ENCODE results near the gene SUSD2. TPM values are rescaled to one million over a fixed set of nuclear protein-coding genes. Genes with fewer than 3 reads are reported as not detected.
"Not testable (repeated sequence)": the region's sequence is repeated elsewhere in the genome, so short reads cannot be mapped to it uniquely, and the experiment has no call there.

The SUSD2 gene
- total RNA-seq, 2 donors from 2014 or later = 0.66 to 1.5 TPM

DNA sequence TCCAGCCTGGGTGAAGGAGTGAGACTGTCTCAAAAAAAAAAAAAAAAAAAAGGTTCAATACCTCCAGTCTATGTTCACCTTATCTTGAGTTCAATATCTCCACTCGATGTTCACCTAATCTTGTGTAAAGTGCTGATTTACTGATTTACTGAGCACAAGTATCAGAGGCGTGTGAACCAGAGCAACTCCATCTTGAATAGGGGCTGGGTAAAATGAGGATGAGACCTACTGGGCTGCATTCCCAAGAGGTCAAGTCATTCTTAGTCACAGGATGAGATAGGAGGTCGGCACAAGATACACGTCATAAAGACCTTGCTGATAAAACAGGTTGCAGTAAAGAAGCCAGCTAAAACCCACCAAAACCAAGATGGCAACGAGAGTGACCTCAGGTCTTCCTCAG, 22.6 kb downstream of the SUSD2 start:
- H3K4me3 Mint-ChIP-seq; H3K27ac Mint-ChIP-seq; ATAC-seq (replicated peaks); H3K36me3 Mint-ChIP-seq (ENCODE audit: low read depth); H3K27me3 Mint-ChIP-seq; H3K9me3 Mint-ChIP-seq: not testable (repeated sequence)
- H3K4me1 Mint-ChIP-seq = peaks cover 11% of the 10 kb centered on the region

DNA sequence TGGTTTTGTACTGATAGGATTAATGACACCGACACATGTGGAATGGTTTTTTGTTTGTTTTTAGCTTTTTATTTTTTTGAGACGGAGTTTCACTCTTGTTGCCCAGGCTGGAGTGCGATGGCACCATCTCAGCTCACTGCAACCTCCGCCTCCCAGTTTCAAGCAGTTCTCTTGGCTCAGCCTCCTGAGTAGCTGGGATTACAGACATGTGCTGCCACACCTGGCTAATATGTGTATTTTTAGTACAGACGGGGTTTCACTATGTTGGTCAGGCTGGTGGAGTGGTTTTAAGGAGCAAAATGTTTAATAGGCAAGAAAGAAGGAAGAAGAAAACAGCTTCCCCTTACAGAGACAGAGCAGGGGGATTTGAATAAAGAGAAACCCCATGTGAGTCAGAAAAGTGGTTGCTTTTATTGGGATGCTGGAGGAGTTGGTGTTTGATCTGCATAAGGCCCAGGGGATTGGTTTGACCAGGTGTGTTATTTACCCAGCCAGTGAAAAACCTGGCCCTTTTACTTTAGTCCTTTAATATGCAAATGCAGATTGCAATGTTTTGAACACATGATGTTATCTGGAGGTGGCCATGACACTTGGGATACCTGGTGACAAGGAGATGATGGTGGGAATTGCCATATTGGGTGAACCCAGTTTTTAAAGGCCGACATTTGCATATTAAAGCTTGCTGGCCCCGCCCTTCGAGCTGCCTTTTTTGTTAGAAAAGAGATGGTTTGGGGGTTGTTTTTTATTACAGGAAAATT, 24.3 kb downstream of the SUSD2 start:
- H3K27ac Mint-ChIP-seq = no peak overlapping the region
- no peak overlapping the region for H3K4me3 Mint-ChIP-seq
- no peak for ATAC-seq (replicated peaks)
- no peaks in the 10 kb centered on the region for H3K9me3 Mint-ChIP-seq
- no peaks in the 10 kb centered on the region for H3K27me3 Mint-ChIP-seq
- peaks cover 11% of the 10 kb centered on the region for H3K4me1 Mint-ChIP-seq
- H3K36me3 Mint-ChIP-seq (ENCODE audit: low read depth) = no peaks in the 10 kb centered on the region

DNA sequence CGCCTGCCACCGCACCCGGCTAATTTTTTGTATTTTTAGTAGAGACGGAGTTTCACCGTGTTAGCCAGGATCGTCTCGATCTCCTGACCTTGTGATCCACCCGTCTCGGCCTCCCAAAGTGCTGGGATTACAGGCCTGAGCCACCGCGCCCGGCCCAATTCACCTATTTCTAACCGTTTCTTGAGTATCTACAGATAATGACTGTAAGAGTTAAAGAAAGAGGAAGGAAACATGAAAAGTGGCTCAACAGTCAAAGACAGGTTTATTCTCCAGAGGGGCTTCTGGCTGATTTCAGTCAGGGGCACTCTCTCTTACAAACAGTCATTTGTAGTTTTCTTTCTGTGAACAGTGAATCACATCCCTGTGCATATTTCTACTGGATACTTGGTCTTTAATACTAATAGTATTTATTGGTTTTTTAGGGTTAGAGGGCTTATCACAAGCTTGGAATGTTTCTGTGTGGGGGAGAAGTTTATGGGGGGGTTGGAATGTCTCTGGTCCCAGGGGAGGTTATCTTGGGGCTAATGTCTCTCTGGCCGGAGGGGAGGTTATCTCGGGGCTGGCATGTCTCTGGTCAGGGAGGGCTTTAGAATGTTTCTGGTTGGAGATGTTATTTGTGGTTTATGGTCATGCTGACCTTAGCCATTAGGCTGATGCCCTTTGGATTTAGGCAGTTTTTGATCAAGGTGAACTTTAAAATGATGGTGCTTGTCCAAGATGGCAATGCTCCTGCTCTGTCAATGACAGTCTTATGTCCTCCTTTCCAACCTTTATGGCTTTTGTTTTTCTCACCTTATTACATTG, 25.4 kb downstream of the SUSD2 start:
- Mint-ChIP-seq H3K27ac (peak overlapping the region; percentile 72), H3K4me1 (peaks cover 11% of the 10 kb centered on the region)
- H3K4me3 Mint-ChIP-seq; H3K27me3 Mint-ChIP-seq; H3K36me3 Mint-ChIP-seq (ENCODE audit: low read depth); ATAC-seq (replicated peaks); H3K9me3 Mint-ChIP-seq: not testable (repeated sequence)

DNA sequence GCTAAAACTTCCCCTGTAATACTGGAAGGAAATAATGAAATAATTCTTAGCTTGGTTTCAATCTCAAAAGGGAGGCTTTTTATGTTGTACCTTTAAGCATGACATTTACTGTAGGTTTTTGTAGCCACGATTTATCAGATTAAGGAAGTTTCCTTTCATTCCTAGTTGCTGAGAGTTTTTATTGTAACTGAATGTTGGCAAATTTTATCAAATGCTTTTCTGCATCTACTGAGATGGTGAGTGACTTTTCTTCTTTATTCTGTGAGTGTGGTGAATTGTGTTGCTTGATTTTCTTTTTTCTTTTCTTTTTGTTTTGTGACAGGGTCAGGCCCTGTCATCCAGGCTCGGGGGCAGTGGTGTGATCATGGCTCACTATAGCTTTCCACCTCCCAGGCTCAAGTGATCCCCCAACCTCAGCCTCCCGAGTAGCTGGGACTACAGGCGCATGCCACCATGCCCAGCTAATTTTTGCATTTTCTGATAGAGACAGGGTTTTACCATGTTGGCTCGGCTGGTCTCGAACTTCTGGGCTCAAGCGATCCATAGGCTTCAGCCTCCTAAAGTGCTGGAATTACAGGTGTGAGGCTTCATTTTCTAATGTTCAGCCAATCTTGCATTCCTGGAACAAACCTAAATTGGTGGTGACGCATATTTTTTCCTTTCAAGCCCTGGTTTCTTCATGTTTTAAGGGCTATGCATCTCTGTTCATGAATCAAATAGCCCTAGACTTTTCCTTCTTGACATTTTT, 26.2 kb downstream of the SUSD2 start:
- H3K36me3 Mint-ChIP-seq (ENCODE audit: low read depth) = no peaks in the 10 kb centered on the region
- peaks cover 11% of the 10 kb centered on the region for H3K4me1 Mint-ChIP-seq
- no peaks in the 10 kb centered on the region for H3K27me3 Mint-ChIP-seq
- H3K4me3 Mint-ChIP-seq = no peak overlapping the region
- no peaks in the 10 kb centered on the region for H3K9me3 Mint-ChIP-seq
- H3K27ac Mint-ChIP-seq = peak overlapping the region; percentile 72
- ATAC-seq (replicated peaks) = no peak

DNA sequence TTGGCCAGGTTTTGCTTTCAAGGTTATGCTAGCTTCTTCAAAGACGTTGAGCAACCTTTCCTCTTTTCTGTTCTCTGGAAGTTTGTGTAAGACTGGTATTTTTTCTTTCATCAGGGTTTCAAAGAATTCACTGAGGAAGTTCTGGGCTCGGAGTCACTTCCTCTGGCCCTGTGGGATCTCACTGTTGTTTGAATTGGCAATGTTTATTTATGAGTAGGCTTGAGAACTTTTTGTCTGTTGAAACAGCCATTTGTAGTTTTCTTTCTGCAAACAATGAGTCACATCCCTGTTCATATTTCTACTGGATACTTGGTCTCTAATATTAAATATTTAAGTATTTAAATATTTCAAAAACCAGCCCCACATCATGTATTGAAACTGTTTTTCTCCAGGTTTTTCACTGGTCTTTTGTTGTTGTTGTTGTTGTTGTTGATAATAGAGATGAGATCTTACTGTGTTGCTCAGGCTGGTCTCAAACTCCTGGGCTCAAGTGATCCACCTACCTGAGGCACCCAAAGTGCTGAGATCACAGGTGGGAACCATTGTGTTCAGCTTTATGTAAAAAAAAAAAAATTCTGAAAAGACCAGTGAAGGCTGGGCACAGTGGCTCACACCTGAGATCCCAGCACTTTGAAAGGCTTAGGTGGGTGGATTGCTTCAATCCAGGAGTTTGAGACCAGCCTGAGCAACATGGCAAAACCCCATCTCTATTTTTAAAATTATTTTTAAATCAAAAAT, 26.9 kb downstream of the SUSD2 start:
- Mint-ChIP-seq H3K36me3 (ENCODE audit: low read depth) (no peaks in the 10 kb centered on the region), H3K4me3 (no peak overlapping the region), H3K9me3 (no peaks in the 10 kb centered on the region), H3K27ac (peak overlapping the region; percentile 72), H3K4me1 (peaks cover 11% of the 10 kb centered on the region), H3K27me3 (no peaks in the 10 kb centered on the region)
- ATAC-seq (replicated peaks) = no peak

DNA sequence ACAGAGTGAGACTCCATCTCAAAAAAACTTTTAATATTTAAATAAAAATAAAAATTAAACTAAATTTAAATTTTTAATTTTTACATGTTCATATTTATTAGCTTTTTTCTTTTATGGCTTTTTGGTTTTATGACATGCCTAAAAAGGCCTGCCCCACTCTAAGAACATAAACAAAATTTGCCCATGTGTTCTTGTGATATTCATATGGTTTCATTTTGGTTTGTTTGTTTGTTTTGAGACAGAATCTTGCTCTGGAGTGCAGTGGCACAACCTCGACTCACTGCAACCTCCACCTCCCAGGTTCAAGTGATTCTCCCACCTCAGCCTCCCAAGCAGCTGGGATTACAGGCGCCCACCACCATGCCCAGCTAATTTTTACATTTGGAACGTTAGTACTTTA, 27.7 kb downstream of the SUSD2 start:
- H3K36me3 Mint-ChIP-seq (ENCODE audit: low read depth) = no peaks in the 10 kb centered on the region
- H3K4me3 Mint-ChIP-seq = no peak overlapping the region
- no peaks in the 10 kb centered on the region for H3K9me3 Mint-ChIP-seq
- no peak for ATAC-seq (replicated peaks)
- no peaks in the 10 kb centered on the region for H3K27me3 Mint-ChIP-seq
- no peak overlapping the region for H3K27ac Mint-ChIP-seq
- H3K4me1 Mint-ChIP-seq = peaks cover 11% of the 10 kb centered on the region

DNA sequence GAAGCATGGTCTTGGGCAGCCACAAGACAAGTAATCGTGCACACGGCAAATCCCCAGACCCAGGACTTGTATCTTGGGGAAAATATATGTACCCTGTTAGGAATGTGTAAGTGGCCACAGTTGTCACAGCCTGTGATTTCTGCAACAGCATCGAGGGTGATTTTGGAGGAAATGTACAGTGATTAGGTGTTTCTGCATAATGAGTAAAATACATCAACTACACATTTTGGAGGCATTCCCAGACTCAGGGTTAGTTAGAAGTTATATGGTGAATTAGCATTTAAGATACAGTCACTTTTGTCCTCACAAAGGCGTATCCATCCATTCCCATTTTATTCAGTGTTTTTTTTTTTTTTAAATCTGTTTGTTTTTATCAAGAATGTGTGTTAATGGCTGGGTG, 28.4 kb downstream of the SUSD2 start:
- Mint-ChIP-seq H3K27me3 (peaks cover 4% of the 10 kb centered on the region), H3K36me3 (ENCODE audit: low read depth) (no peaks in the 10 kb centered on the region), H3K4me3 (no peak overlapping the region), H3K9me3 (no peaks in the 10 kb centered on the region), H3K27ac (no peak overlapping the region), H3K4me1 (peaks cover 11% of the 10 kb centered on the region)
- ATAC-seq (replicated peaks) = no peak

DNA sequence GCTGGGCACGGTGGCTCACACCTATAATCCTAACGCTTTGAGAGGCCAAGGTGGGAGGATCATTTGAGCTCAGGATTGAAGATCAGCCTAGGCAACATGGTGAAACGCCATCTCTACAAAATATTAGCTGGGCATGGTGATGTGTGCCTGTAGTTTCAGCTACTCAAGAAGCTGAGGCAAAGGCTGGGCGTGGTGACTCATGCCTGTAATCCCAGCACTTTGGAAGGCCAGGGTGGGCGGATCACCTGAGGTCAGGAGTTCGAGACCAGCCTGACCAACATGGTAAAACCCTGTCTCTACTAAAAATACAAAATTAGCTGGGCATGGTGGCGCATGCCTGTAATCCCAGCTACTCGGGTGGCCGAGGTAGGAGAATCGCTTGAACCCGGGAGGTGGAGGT, 29.1 kb downstream of the SUSD2 start:
- H3K4me3 Mint-ChIP-seq; H3K9me3 Mint-ChIP-seq; H3K36me3 Mint-ChIP-seq (ENCODE audit: low read depth); ATAC-seq (replicated peaks); H3K27me3 Mint-ChIP-seq; H3K27ac Mint-ChIP-seq: not testable (repeated sequence)
- H3K4me1 Mint-ChIP-seq = peaks cover 11% of the 10 kb centered on the region

DNA sequence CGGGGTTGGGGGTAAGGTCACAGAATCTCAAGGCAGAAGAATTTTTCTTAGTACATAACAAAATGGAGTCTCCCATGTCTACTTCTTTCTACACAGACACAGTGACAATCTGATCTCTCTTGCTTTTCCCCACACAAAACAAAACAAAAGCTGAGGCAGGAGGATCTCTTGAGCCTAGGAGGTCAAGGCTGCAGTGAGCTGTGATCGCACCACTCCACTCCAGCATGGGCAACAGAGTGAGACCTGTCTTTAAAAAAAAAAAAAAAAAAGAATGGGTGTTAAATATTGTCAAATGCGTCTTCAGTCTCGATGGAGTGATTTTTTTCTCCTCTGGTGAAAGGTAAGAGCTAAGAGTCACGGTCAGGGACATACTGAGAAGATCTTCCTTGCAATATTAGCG, 30.4 kb downstream of the SUSD2 start:
- not testable (repeated sequence) for ATAC-seq (replicated peaks); H3K36me3 Mint-ChIP-seq (ENCODE audit: low read depth); H3K27ac Mint-ChIP-seq; H3K27me3 Mint-ChIP-seq; H3K4me3 Mint-ChIP-seq; H3K9me3 Mint-ChIP-seq
- peaks cover 11% of the 10 kb centered on the region for H3K4me1 Mint-ChIP-seq

DNA sequence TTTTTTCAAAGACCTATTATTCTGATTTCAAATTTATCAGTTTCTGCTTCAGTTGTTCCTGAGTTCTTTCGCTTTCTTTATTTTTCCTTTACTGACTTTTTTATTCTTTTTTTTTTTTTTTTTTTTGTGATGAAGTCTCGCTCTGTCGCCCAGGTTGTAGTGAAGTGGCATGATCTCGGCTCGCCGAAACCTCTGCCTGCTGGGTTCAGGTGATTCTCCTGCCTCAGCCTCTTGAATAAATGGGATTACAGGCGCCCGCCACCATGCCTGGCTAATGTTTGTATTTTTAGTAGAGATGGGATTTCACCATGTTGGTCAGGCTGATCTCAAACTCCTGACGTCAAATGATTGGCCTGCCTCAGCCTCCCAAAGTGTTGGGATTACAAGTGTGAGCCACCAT, 31.8 kb downstream of the SUSD2 start:
- not testable (repeated sequence) for ATAC-seq (replicated peaks); H3K4me3 Mint-ChIP-seq; H3K36me3 Mint-ChIP-seq (ENCODE audit: low read depth); H3K9me3 Mint-ChIP-seq; H3K27me3 Mint-ChIP-seq; H3K27ac Mint-ChIP-seq; H3K4me1 Mint-ChIP-seq

DNA sequence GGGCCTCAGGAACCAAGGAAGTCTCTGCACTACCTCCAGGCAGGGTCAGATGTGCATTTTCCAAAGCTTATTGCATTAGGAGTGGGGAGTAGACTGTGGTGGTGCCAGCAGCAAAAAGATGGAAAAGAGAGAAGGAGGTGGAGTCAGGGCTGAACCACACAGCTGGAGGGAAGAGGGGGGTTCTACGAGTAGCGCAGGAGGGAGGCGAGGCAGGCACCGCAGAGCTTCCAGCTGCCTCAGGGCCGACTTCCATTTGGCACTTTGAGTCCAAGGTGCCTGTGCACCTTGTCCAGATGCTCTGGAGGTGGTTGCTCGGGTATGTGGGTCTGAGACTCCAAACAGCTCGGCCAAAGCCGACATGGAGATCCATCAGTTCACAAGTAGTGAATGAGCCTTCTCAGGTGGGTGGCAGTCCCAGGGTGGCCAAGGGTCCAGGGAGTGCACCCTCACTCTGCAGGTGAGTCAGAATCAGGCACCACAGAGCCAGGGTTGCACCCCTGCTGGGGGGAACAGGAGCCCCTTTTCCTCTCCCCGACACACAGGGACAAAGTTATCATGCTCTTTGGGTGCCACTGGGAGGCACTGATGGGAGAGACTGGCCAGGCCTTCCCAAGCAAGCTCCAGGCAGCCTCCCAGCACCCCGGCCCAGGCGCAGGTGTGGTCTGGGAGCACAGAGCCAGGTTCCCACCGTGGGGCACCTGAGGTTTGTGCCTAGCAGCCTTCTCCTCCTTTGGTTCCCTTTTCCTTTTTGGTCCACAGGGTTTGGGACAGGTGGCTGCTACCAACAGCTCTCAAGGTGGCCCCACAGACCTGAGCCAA, 33.4 kb downstream of the SUSD2 start:
- no peaks in the 10 kb centered on the region for H3K9me3 Mint-ChIP-seq
- H3K27me3 Mint-ChIP-seq = peaks cover 4% of the 10 kb centered on the region
- no peaks in the 10 kb centered on the region for H3K36me3 Mint-ChIP-seq (ENCODE audit: low read depth)
- H3K27ac Mint-ChIP-seq = no peak overlapping the region
- ATAC-seq (replicated peaks) = no peak
- no peak overlapping the region for H3K4me3 Mint-ChIP-seq
- no peaks in the 10 kb centered on the region for H3K4me1 Mint-ChIP-seq

DNA sequence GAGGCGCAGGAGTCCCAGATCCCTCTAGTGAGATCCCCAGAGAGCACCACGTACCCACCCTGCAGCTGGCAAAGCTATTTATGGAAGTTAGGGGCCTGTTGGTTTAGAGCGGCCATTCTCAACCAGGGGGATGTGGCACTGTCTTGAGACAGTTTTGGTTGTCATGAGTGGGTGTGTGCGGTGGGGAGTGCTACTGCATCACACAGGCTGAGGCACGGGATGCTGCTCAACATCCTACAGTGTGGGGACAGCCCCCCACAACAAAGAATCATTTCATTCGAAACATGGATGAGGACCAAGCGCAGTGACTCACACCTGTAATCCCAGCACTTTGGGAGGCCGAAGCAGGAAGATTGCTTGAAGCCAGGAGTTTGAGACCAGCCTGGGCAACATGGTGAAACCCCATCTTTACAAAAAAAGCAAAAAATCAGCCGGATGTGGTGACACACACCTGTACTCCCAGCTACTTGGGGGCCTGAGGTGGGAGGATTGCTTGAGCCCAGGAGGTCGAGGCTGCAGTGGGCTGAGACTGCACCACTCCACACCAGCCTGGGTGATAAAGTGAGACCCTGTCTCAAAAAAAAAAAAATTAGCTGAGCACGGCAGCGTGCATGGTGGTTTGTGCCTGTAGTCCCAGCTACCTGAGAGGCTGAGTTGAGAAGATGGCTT, 35.4 kb downstream of the SUSD2 start:
- peak; percentile 62 for ATAC-seq (replicated peaks)
- Mint-ChIP-seq H3K36me3 (ENCODE audit: low read depth) (no peaks in the 10 kb centered on the region), H3K9me3 (no peaks in the 10 kb centered on the region), H3K27ac (no peak overlapping the region), H3K4me3 (no peak overlapping the region), H3K4me1 (no peaks in the 10 kb centered on the region), H3K27me3 (peaks cover 4% of the 10 kb centered on the region)

DNA sequence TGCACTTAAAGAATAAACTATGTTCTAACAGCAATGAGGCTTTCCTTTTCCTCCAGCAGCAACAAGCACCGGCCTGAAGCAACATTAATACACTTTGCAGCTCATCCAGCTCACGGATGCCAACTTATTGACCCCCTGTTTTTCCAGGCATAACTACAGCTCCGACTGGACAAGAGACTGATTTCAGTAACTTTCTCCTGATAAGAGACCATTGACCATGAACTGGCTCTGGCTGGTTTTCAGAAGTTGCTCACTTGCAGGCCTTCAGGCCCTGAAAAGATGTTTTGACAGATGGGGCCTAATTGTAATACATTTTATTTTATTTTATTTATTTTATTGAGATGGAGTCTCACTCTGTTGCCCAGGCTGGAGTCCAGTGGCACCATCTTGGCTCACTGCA, 36.1 kb downstream of the SUSD2 start:
- no peaks in the 10 kb centered on the region for H3K4me1 Mint-ChIP-seq
- H3K27me3 Mint-ChIP-seq = peaks cover 4% of the 10 kb centered on the region
- H3K36me3 Mint-ChIP-seq (ENCODE audit: low read depth) = no peaks in the 10 kb centered on the region
- no peak overlapping the region for H3K4me3 Mint-ChIP-seq
- no peak for ATAC-seq (replicated peaks)
- H3K27ac Mint-ChIP-seq = no peak overlapping the region
- H3K9me3 Mint-ChIP-seq = no peaks in the 10 kb centered on the region

Data from activated T-helper 17 cell treated with anti-CD3 and anti-CD28 coated beads, Interleukin-2, amount 50 U/mL, for 72 hours (primary cell).